AG09309 (cell line): Measurements from ENCODE around the gene SRL.

Experiments used
- DNase-seq: peaks from one replicate; pipeline ENCODE4 v3.0.0-alpha.2; 2010; ENCODE audit warnings: low read depth
- H3K4me3 ChIP-seq: 2 replicates; pipeline ENCODE4 v1.5.1; 2011; ENCODE audit warnings: mild to moderate bottlenecking, low read depth, low read length, moderate library complexity; ENCODE audit not compliant: control insufficient read depth
- CTCF ChIP-seq: IDR thresholded peaks from 2 replicates; pipeline ENCODE4 v1.5.1; 2011; ENCODE audit warnings: mild to moderate bottlenecking, low read depth, low read length, inconsistent platforms; ENCODE audit not compliant: insufficient read depth, control insufficient read depth; ENCODE audit errors: missing control alignments

Gene SRL

GRCh38 chr16:4209666-4210065 is 32.2 kb downstream of the SRL start:
- no peak overlapping the region for H3K4me3 ChIP-seq
- DNase-seq = no peak
- no peak for TF ChIP-seq CTCF

- no peak overlapping the region for H3K4me3 ChIP-seq
- DNase-seq = no peak
- TF ChIP-seq CTCF = no peak
These were observed 33.5 kb downstream of the SRL start for GRCh38 chr16:4208341-4208751.

GRCh38 chr16:4207683-4208340 is 34.1 kb downstream of the SRL start:
- TF ChIP-seq CTCF = no peak
- no peak for DNase-seq
- no peak overlapping the region for H3K4me3 ChIP-seq

GRCh38 chr16:4207229-4207628 is 34.7 kb downstream of the SRL start:
- DNase-seq = no peak
- H3K4me3 ChIP-seq = no peak overlapping the region
- TF ChIP-seq CTCF = no peak

- H3K4me3 ChIP-seq = no peak overlapping the region
- no peak for DNase-seq
- TF ChIP-seq CTCF = no peak
These were observed 35.2 kb downstream of the SRL start for GRCh38 chr16:4206680-4207079.

- H3K4me3 ChIP-seq = no peak overlapping the region
- no peak for DNase-seq
- no peak for TF ChIP-seq CTCF
These were observed 35.9 kb downstream of the SRL start for GRCh38 chr16:4205971-4206370.
